ENCODE data around the gene SNAI1. TPM values are rescaled to one million over a fixed set of nuclear protein-coding genes. Genes with fewer than 3 reads are reported as not detected.

Gene SNAI1
- total and polyA plus RNA-seq, 2 donors (not counting 1 experiment from before 2014, with no cell fraction given), result 4.3 to 4.9 TPM

GRCh38 chr20:49965781-49966305 is 16.9 kb upstream of the SNAI1 start:
- no peak overlapping the region for H3K4me2 ChIP-seq (replicated peaks; ENCODE audit: low read depth, low read length, poor library complexity, severe bottlenecking)
- H4K20me1 ChIP-seq (ENCODE audit: control insufficient read depth, insufficient read depth, low read length, poor library complexity, severe bottlenecking), result no peaks in the 10 kb centered on the region
- H3K27me3 ChIP-seq (replicated peaks in 1 of 4; ENCODE audit: control extremely low read depth in 1 of 4, control insufficient read depth in 3 of 4, insufficient read depth in 4 of 4, low read length in 3 of 4), result no peaks in the 10 kb centered on the region
- Mint-ChIP-seq H3K4me3 (no peak overlapping the region), H3K27me3 (no peaks in the 10 kb centered on the region), H3K9me3 (ENCODE audit: insufficient read depth) (no peaks in the 10 kb centered on the region), H3K4me1 (no peaks in the 10 kb centered on the region), H3K27ac (no peak overlapping the region)
- CTCF ChIA-PET, result interaction anchor here (0.8 to 3.6 kb wide), 3 partner anchors 13 to 105 kb away, joined by 4 to 20 read pairs (median 4); no protein-coding TSS in a partner anchor
- TF ChIP-seq EZH2 (IDR thresholded peaks at IDR 0.05; ENCODE audit: borderline replicate concordance, insufficient read depth, low read depth, low read length, poor library complexity, severe bottlenecking), result no peak
- TF ChIP-seq, protein P1, sequence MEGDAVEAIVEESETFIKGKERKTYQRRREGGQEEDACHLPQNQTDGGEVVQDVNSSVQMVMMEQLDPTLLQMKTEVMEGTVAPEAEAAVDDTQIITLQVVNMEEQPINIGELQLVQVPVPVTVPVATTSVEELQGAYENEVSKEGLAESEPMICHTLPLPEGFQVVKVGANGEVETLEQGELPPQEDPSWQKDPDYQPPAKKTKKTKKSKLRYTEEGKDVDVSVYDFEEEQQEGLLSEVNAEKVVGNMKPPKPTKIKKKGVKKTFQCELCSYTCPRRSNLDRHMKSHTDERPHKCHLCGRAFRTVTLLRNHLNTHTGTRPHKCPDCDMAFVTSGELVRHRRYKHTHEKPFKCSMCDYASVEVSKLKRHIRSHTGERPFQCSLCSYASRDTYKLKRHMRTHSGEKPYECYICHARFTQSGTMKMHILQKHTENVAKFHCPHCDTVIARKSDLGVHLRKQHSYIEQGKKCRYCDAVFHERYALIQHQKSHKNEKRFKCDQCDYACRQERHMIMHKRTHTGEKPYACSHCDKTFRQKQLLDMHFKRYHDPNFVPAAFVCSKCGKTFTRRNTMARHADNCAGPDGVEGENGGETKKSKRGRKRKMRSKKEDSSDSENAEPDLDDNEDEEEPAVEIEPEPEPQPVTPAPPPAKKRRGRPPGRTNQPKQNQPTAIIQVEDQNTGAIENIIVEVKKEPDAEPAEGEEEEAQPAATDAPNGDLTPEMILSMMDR (IDR thresholded peaks at IDR 0.05), result no peak
- H3K9me3 ChIP-seq (ENCODE audit: control extremely low read depth in 1 of 3, control insufficient read depth in 2 of 3, insufficient read depth in 1 of 3, low read length in 2 of 3), result no peaks in the 10 kb centered on the region
- peaks cover 0 to 2% of the 10 kb centered on the region in 2 experiments for H3K36me3 ChIP-seq (replicated peaks in 1 of 2; ENCODE audit: control extremely low read depth in 1 of 2, control insufficient read depth in 1 of 2, extremely low read depth in 1 of 2, insufficient read depth in 2 of 2, low read length in 1 of 2)
- no peak for DNase-seq
- POLR2A ChIA-PET, result interaction anchor here (0.6 kb wide), 1 partner anchor 119 kb away, joined by 5 read pairs; no protein-coding TSS in a partner anchor
- H3K4me3 ChIP-seq (ENCODE audit: control extremely low read depth in 1 of 5, extremely low read depth in 1 of 5, insufficient read depth in 1 of 5, low read depth in 2 of 5, low read length in 4 of 5), result no peak overlapping the region
- H3K4me1 ChIP-seq (ENCODE audit: control insufficient read depth in 2 of 2, insufficient read depth in 2 of 2, low read length in 2 of 2), result no peaks in the 10 kb centered on the region
- H3K27ac ChIP-seq (ENCODE audit: low read length in 2 of 2), result no peak overlapping the region
- no peaks in the 10 kb centered on the region for H3K79me2 ChIP-seq (ENCODE audit: control insufficient read depth, insufficient read depth, low read length)
- no peak overlapping the region for H3K9ac ChIP-seq (ENCODE audit: low read length)
- ATAC-seq (ENCODE audit: low read depth), result no peak
- whole genome bisulfite sequencing (ENCODE audit: insufficient coverage), result 94% methylated on average over 7 of the region's 9 CpGs
- intact Hi-C loops (cut with micrococcal nuclease), result no loop called here
- H2AFZ ChIP-seq (ENCODE audit: insufficient read depth, low read depth, low read length, poor library complexity, severe bottlenecking), result no peak overlapping the region

DNA sequence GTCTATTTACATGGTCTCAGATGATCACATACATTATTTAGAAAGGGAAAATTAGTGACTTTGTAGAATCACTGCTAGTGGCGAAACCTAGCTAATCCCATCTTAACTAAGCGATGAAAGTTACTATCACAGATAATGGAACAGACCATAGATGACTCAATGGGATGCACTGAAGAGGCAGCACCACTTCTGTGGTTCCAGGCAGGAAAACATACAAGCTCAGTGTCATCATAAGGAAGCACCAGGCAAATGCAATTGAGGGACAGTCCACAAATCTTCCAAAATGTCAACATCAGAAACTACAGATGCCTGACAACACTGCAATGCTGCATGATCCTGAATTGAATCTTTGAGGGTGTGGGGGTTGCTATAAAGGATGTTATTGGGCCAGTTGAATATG is 15.9 kb upstream of the SNAI1 start:
- Mint-ChIP-seq H3K4me1 (no peaks in the 10 kb centered on the region), H3K27ac (no peak overlapping the region), H3K4me3 (no peak overlapping the region), H3K9me3 (ENCODE audit: insufficient read depth) (no peaks in the 10 kb centered on the region), H3K27me3 (no peaks in the 10 kb centered on the region)
- no peak overlapping the region for H3K27ac ChIP-seq (ENCODE audit: low read length in 2 of 2)
- H3K4me3 ChIP-seq (ENCODE audit: control extremely low read depth in 1 of 5, extremely low read depth in 1 of 5, insufficient read depth in 1 of 5, low read depth in 2 of 5, low read length in 4 of 5), result no peak overlapping the region
- H3K36me3 ChIP-seq (replicated peaks in 1 of 2; ENCODE audit: control extremely low read depth in 1 of 2, control insufficient read depth in 1 of 2, extremely low read depth in 1 of 2, insufficient read depth in 2 of 2, low read length in 1 of 2), result peaks cover 0 to 2% of the 10 kb centered on the region in 2 experiments
- ATAC-seq (ENCODE audit: low read depth) (no peak), DNase-seq (no peak)
- 100% methylated on average over 1 of the region's 2 CpGs for WGBS (ENCODE audit: insufficient coverage)
- no peaks in the 10 kb centered on the region for H3K27me3 ChIP-seq (replicated peaks in 1 of 4; ENCODE audit: control extremely low read depth in 1 of 4, control insufficient read depth in 3 of 4, insufficient read depth in 4 of 4, low read length in 3 of 4)
- no peaks in the 10 kb centered on the region for H4K20me1 ChIP-seq (ENCODE audit: control insufficient read depth, insufficient read depth, low read length, poor library complexity, severe bottlenecking)
- H3K9ac ChIP-seq (ENCODE audit: low read length), result no peak overlapping the region
- no peaks in the 10 kb centered on the region for H3K9me3 ChIP-seq (ENCODE audit: control extremely low read depth in 1 of 3, control insufficient read depth in 2 of 3, insufficient read depth in 1 of 3, low read length in 2 of 3)
- no peak for TF ChIP-seq EZH2 (IDR thresholded peaks at IDR 0.05; ENCODE audit: borderline replicate concordance, insufficient read depth, low read depth, low read length, poor library complexity, severe bottlenecking)
- TF ChIP-seq, protein P1 (IDR thresholded peaks at IDR 0.05), result no peak
- H3K4me1 ChIP-seq (ENCODE audit: control insufficient read depth in 2 of 2, insufficient read depth in 2 of 2, low read length in 2 of 2), result no peaks in the 10 kb centered on the region
- H3K79me2 ChIP-seq (ENCODE audit: control insufficient read depth, insufficient read depth, low read length), result no peaks in the 10 kb centered on the region
- no peak overlapping the region for H2AFZ ChIP-seq (ENCODE audit: insufficient read depth, low read depth, low read length, poor library complexity, severe bottlenecking)
- no peak overlapping the region for H3K4me2 ChIP-seq (replicated peaks; ENCODE audit: low read depth, low read length, poor library complexity, severe bottlenecking)
- ChIA-PET POLR2A (no interaction called here), CTCF (interaction anchor here (1.0 to 3.6 kb wide), 3 partner anchors 12 to 105 kb away, joined by 3 to 20 read pairs (median 4); no protein-coding TSS in a partner anchor)
- intact Hi-C loops (cut with micrococcal nuclease), result no loop called here

All from B cell (primary cell).